ENCODE results near the gene SNX3.

The SNX3 gene

DNA sequence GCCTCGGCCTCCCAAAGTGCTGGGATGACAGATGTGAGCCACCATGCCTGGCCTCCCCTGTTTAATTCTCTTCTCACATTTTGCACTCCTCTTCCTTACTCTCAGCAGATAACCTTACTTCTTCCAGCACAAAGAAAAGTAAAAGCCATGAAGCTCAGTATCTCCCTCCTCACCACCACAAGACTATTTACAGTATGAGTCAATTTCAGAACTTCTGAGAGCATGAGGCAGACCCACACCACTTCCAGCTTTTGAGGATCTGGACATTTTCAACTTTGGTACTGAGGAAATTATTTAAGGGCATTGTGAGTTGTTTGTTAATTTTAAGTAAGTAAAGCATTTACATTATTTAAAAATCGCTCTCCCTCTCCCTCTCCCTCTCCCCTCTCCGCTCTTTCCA lies 8.0 kb upstream of the SNX3 start:
- H3K36me3 ChIP-seq (ENCODE audit: control insufficient read depth in 1 of 2, insufficient read depth in 2 of 2, low read length in 2 of 2): no peaks in the 10 kb centered on the region
- WGBS (ENCODE audit: extremely low coverage, insufficient coverage, insufficient read length): no CpG with 5 or more reads among the region's 3 CpGs
- H2AFZ ChIP-seq (ENCODE audit: insufficient read depth, low read length, poor library complexity): no peak overlapping the region
- H3K9me3 ChIP-seq (ENCODE audit: insufficient read depth, low read depth, low read length): no peaks in the 10 kb centered on the region
- no peak overlapping the region for H4K12ac ChIP-seq (ENCODE audit: low read depth, low read length)
- H4K91ac ChIP-seq (ENCODE audit: low read depth, low read length): no peak overlapping the region
- no peaks in the 10 kb centered on the region for H3K27me3 ChIP-seq (ENCODE audit: insufficient read depth, low read length)
- H2BK5ac ChIP-seq (ENCODE audit: low read depth, low read length, poor library complexity): no peak overlapping the region
- DNase-seq: no peak
- H2BK120ac ChIP-seq (ENCODE audit: insufficient read depth, low read length, poor library complexity): no peak overlapping the region
- H4K8ac ChIP-seq (ENCODE audit: low read depth, low read length): no peak overlapping the region
- no peak overlapping the region for H3K27ac ChIP-seq (ENCODE audit: low read depth, low read length)
- no peak overlapping the region for H3K4me3 ChIP-seq (ENCODE audit: low read depth, low read length)
- no peak overlapping the region for H3K4ac ChIP-seq (ENCODE audit: low read depth, low read length)
- H3K14ac ChIP-seq (ENCODE audit: low read length): no peak overlapping the region
- H2BK12ac ChIP-seq (ENCODE audit: low read length): no peak overlapping the region
- H3K9ac ChIP-seq (ENCODE audit: low read length): no peak overlapping the region
- no peaks in the 10 kb centered on the region for H3K4me1 ChIP-seq (ENCODE audit: control insufficient read depth in 1 of 2, insufficient read depth in 2 of 2, low read length in 2 of 2)
- H2AK5ac ChIP-seq (ENCODE audit: low read length): no peak overlapping the region
- no peak overlapping the region for H3K18ac ChIP-seq (ENCODE audit: low read length)
- no peaks in the 10 kb centered on the region for H3K79me1 ChIP-seq (ENCODE audit: low read length)
- H3K79me2 ChIP-seq (ENCODE audit: control insufficient read depth, insufficient read depth, low read length, poor library complexity): no peaks in the 10 kb centered on the region
- no peak overlapping the region for H3K23ac ChIP-seq (ENCODE audit: low read length)
- H3K4me2 ChIP-seq (ENCODE audit: low read length): no peak overlapping the region

DNA sequence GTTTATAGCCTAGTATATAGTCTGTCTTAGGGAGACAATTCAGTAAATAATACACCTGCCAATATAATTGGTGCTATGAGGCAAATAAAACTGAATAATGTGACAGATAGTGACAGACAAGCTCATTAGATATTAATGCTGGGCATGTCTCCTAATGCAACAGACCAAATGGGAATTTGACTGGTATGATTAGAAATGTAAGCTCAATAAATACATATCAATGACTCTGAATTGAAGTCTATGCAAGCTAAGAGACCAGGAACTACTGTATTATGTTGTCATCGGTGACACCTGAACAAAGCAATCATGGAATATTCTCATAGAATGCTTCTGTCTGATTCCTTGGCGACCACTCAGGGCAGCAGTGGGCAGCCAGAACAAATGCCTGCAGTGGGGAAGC lies 2.5 kb upstream of the SNX3 start:
- Histone ChIP-seq H3K14ac (ENCODE audit: low read length) (no peak overlapping the region), H4K8ac (ENCODE audit: low read depth, low read length) (no peak overlapping the region)
- WGBS (ENCODE audit: extremely low coverage, insufficient coverage, insufficient read length): no CpG with 5 or more reads among the region's 2 CpGs

DNA sequence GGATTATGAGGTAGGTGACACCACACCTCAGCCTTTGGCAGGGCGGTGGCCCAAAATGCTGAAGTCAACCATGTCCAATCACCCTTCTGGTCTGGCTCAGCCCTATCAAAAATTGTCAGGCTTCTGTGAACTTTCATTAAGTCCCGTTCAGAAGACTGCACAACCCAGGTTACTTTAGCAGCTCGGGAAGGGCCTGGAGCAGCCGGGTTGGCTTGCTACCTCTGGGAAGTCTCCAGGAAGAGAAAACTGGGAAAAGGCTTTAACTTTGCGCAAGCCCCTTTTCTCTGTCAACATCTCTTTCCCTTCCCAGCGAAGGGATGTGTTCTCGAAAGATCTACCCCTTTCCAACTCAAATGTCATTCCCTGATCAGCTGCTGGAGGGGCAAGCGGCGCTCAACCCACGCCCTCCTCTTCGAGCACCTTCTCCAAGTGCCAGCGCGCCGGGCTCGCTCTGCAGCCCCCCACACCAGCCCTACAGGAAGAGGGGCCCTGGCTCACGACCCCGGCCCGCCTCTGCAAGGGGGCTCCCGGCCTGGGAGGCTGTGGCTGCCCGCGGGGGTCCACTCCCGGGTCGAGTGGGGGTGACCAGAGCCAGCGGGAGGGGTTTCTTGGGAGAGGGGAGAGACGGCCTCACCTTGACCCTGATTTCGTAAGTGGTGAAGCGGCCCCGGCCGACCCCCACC lies 573 bp downstream of the SNX3 start:
- Histone ChIP-seq H3K36me3 (ENCODE audit: control insufficient read depth in 1 of 2, insufficient read depth in 2 of 2, low read length in 2 of 2) (peaks cover 8 to 9% of the 10 kb centered on the region in 2 experiments), H3K79me2 (ENCODE audit: control insufficient read depth, insufficient read depth, low read length, poor library complexity) (peaks cover 18% of the 10 kb centered on the region), H3K79me1 (ENCODE audit: low read length) (peaks cover 11% of the 10 kb centered on the region), H3K4me1 (ENCODE audit: control insufficient read depth in 1 of 2, insufficient read depth in 2 of 2, low read length in 2 of 2) (peaks cover 1 to 7% of the 10 kb centered on the region in 2 experiments), H2BK120ac (ENCODE audit: insufficient read depth, low read length, poor library complexity) (peak overlapping the region; percentile 90), H2BK5ac (ENCODE audit: low read depth, low read length, poor library complexity) (peak overlapping the region; percentile 89), H3K9me3 (ENCODE audit: insufficient read depth, low read depth, low read length) (no peaks in the 10 kb centered on the region), H3K18ac (ENCODE audit: low read length) (peak overlapping the region; percentile 94), H3K4me3 (ENCODE audit: low read depth, low read length) (peak overlapping the region; percentile 91), H2BK12ac (ENCODE audit: low read length) (peak overlapping the region; percentile 19), H4K91ac (ENCODE audit: low read depth, low read length) (peak overlapping the region; percentile 92), H3K9ac (ENCODE audit: low read length) (peak overlapping the region; percentile 84), H2AK5ac (ENCODE audit: low read length) (peak overlapping the region; percentile 15), H3K27me3 (ENCODE audit: insufficient read depth, low read length) (no peaks in the 10 kb centered on the region), H3K23ac (ENCODE audit: low read length) (no peak overlapping the region), H3K4me2 (ENCODE audit: low read length) (peak overlapping the region; percentile 65), H2AFZ (ENCODE audit: insufficient read depth, low read length, poor library complexity) (peak overlapping the region; percentile 94), H4K8ac (ENCODE audit: low read depth, low read length) (peak overlapping the region; percentile 98), H3K4ac (ENCODE audit: low read depth, low read length) (peak overlapping the region; percentile 83), H4K12ac (ENCODE audit: low read depth, low read length) (peak overlapping the region; percentile 78), H3K27ac (ENCODE audit: low read depth, low read length) (peak overlapping the region; percentile 85), H3K14ac (ENCODE audit: low read length) (peak overlapping the region; percentile 88)
- WGBS (ENCODE audit: extremely low coverage, insufficient coverage, insufficient read length): no CpG with 5 or more reads among the region's 29 CpGs
- DNase-seq: peak; percentile 48 to 58

More for the DNA sequence above, 2.5 kb upstream of the SNX3 start:
- no peak overlapping the region for H3K18ac ChIP-seq (ENCODE audit: low read length)
- H4K12ac ChIP-seq (ENCODE audit: low read depth, low read length): no peak overlapping the region
- H3K27ac ChIP-seq (ENCODE audit: low read depth, low read length): no peak overlapping the region
- H3K79me2 ChIP-seq (ENCODE audit: control insufficient read depth, insufficient read depth, low read length, poor library complexity): peaks cover 15% of the 10 kb centered on the region
- H3K79me1 ChIP-seq (ENCODE audit: low read length): peaks cover 11% of the 10 kb centered on the region
- DNase-seq: no peak
- H3K9me3 ChIP-seq (ENCODE audit: insufficient read depth, low read depth, low read length): no peaks in the 10 kb centered on the region
- H2BK120ac ChIP-seq (ENCODE audit: insufficient read depth, low read length, poor library complexity): no peak overlapping the region
- H3K4me3 ChIP-seq (ENCODE audit: low read depth, low read length): no peak overlapping the region
- no peaks in the 10 kb centered on the region for H3K27me3 ChIP-seq (ENCODE audit: insufficient read depth, low read length)
- H3K36me3 ChIP-seq (ENCODE audit: control insufficient read depth in 1 of 2, insufficient read depth in 2 of 2, low read length in 2 of 2): peaks cover 2% of the 10 kb centered on the region in 2 experiments
- no peak overlapping the region for H2AK5ac ChIP-seq (ENCODE audit: low read length)
- H2AFZ ChIP-seq (ENCODE audit: insufficient read depth, low read length, poor library complexity): no peak overlapping the region
- H3K4me2 ChIP-seq (ENCODE audit: low read length): no peak overlapping the region
- H3K4me1 ChIP-seq (ENCODE audit: control insufficient read depth in 1 of 2, insufficient read depth in 2 of 2, low read length in 2 of 2): peaks cover 0 to 5% of the 10 kb centered on the region in 2 experiments
- H4K91ac ChIP-seq (ENCODE audit: low read depth, low read length): no peak overlapping the region
- no peak overlapping the region for H3K4ac ChIP-seq (ENCODE audit: low read depth, low read length)
- no peak overlapping the region for H3K23ac ChIP-seq (ENCODE audit: low read length)
- H2BK12ac ChIP-seq (ENCODE audit: low read length): no peak overlapping the region
- H3K9ac ChIP-seq (ENCODE audit: low read length): no peak overlapping the region
- H2BK5ac ChIP-seq (ENCODE audit: low read depth, low read length, poor library complexity): no peak overlapping the region

DNA sequence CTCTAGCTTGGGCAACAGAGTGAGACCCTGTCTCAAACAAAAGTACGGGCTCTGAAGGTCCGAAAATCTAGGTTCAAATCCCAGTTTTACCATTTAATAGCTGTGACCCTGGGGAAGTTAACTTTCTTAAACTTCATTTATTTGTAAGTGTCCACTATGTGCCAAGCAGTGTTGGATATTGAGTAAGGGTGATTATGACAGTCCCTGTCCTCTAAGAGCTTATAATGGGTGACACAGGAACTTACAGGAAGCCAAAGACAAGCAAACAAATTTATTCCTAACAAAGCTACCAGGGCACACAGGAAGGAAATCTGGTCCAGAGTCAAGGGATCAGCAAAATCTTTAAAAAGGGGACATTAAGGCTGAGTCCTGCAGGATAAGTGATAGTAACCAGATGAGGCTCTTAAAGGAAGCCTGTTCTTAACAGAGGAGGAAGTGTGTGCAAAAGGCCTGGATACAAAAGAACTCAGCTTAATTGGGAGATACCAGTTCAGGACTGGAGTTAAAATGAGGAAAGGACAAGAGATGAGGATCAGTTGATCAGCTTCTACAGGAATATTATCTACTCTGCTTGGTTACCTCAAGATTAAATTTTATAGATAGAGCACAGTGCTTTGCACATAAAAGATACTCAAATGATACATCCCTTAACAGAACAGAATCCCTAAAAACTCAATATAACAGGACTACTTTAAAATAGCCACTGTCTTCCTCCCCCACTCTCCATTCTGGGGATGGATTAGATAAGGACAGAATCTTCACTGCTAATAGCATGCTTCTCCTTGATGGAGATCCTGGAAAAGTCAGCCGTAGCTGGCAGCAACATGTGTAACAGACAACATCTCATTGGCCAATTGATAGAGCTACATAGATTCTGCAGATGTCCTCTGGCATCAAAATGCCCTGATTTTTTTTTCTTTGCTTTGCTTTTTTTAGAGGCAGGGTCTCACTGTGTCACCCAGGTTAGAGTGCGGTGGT lies 6.1 kb downstream of the SNX3 start:
- Histone ChIP-seq H3K36me3 (ENCODE audit: control insufficient read depth in 1 of 2, insufficient read depth in 2 of 2, low read length in 2 of 2) (peaks cover 8 to 14% of the 10 kb centered on the region in 2 experiments), H2AK5ac (ENCODE audit: low read length) (no peak overlapping the region), H3K14ac (ENCODE audit: low read length) (no peak overlapping the region), H3K9me3 (ENCODE audit: insufficient read depth, low read depth, low read length) (no peaks in the 10 kb centered on the region), H3K27ac (ENCODE audit: low read depth, low read length) (peak overlapping the region; percentile 33), H2BK5ac (ENCODE audit: low read depth, low read length, poor library complexity) (peak overlapping the region; percentile 44), H3K4me3 (ENCODE audit: low read depth, low read length) (no peak overlapping the region), H2AFZ (ENCODE audit: insufficient read depth, low read length, poor library complexity) (no peak overlapping the region), H2BK12ac (ENCODE audit: low read length) (no peak overlapping the region), H3K4me1 (ENCODE audit: control insufficient read depth in 1 of 2, insufficient read depth in 2 of 2, low read length in 2 of 2) (peaks cover 12 to 22% of the 10 kb centered on the region in 2 experiments), H4K12ac (ENCODE audit: low read depth, low read length) (no peak overlapping the region), H4K91ac (ENCODE audit: low read depth, low read length) (no peak overlapping the region), H3K4me2 (ENCODE audit: low read length) (peak overlapping the region; percentile 12), H3K9ac (ENCODE audit: low read length) (no peak overlapping the region), H3K79me2 (ENCODE audit: control insufficient read depth, insufficient read depth, low read length, poor library complexity) (peaks cover 10% of the 10 kb centered on the region), H4K8ac (ENCODE audit: low read depth, low read length) (no peak overlapping the region), H3K4ac (ENCODE audit: low read depth, low read length) (peak overlapping the region; percentile 52), H3K18ac (ENCODE audit: low read length) (no peak overlapping the region), H2BK120ac (ENCODE audit: insufficient read depth, low read length, poor library complexity) (no peak overlapping the region), H3K27me3 (ENCODE audit: insufficient read depth, low read length) (no peaks in the 10 kb centered on the region), H3K23ac (ENCODE audit: low read length) (no peak overlapping the region), H3K79me1 (ENCODE audit: low read length) (peaks cover 5% of the 10 kb centered on the region)
- no CpG with 5 or more reads among the region's 4 CpGs for WGBS (ENCODE audit: extremely low coverage, insufficient coverage, insufficient read length)
- no peak for DNase-seq
